HepG2 (cell line): ENCODE measurements around the gene ZNF503. TPM values are rescaled to one million over a fixed set of nuclear protein-coding genes. Genes with fewer than 3 reads are reported as not detected.

Experiments
- HMGA1 ChIP-seq: sonication (generic); formaldehyde crosslinking; conservative IDR thresholded peaks from 2 replicates; pipeline ENCODE4 v1.4.0; 2020; ENCODE audit warnings: missing genetic modification reagents
- MBNL3 ChIP-seq: fragments of 250-450 bp; sonication (Bioruptor Pico); conservative IDR thresholded peaks from 2 replicates; pipeline ENCODE4 v1.8.0; 2022; ENCODE audit warnings: mild to moderate bottlenecking, inconsistent platforms
- PPARG ChIP-seq: conservative IDR thresholded peaks from 2 replicates; pipeline ENCODE4 v1.6.1; 2016; ENCODE audit warnings: missing biosample characterization, missing genetic modification reagents
- RCOR2 ChIP-seq: IDR thresholded peaks from 2 replicates; pipeline ENCODE4 v1.6.1; 2016; ENCODE audit warnings: missing biosample characterization, missing genetic modification reagents
- SAP130 ChIP-seq: IDR thresholded peaks from 2 replicates; pipeline ENCODE4 v1.6.1; 2016; ENCODE audit warnings: low read depth
- TCF7 ChIP-seq: sonication (generic); IDR thresholded peaks from 2 replicates; pipeline ENCODE4 v1.6.1; 2016; ENCODE audit warnings: antibody characterized with exemption, low read depth
- ZNF260 ChIP-seq: sonication (generic); formaldehyde crosslinking; IDR thresholded peaks from 2 replicates; pipeline ENCODE4 v1.4.0; 2020; ENCODE audit warnings: missing genetic modification reagents, low read depth, mild to moderate bottlenecking, borderline replicate concordance
- ZNF790 ChIP-seq: sonication (generic); formaldehyde crosslinking; IDR thresholded peaks from 2 replicates; pipeline ENCODE4 v1.8.0; 2022; ENCODE audit warnings: missing genetic modification reagents, mild to moderate bottlenecking, borderline replicate concordance
- ZNF792 ChIP-seq: IDR thresholded peaks from 2 replicates; pipeline ENCODE4 v1.6.1; 2016
- polyA plus RNA-seq, 8 experiments: library from polyadenylated mRNA; depleted of rRNA in 3 of 8; stranded (reverse) in 7 of 8; unstranded in 1 of 8; fragments of >200 nt; fragmentation: Illumina TruSeq in 4 of 8; extraction: Trizol in 4 of 8; gene quantifications; 2 replicates each; pipeline versions ENCODE4 v1.2.1 to v1.2.3, GENCODE V29; 2011 to 2016; ENCODE audit warnings: low read depth in 4 of 8, missing spikeins in 1 of 8, mixed read lengths in 1 of 8; ENCODE audit not compliant: insufficient read depth in 1 of 8
- total RNA-seq, 5 experiments: library from RNA; depleted of rRNA; stranded (reverse); fragments of >200 nt; fragmentation: Illumina TruSeq; extraction: Trizol; gene quantifications; 2 replicates each; pipeline ENCODE4 v1.2.3, GENCODE V29; 2016; ENCODE audit warnings: low read depth in 1 of 5
- TF ChIP-seq, protein P1 (sequence below): sonication (generic); formaldehyde crosslinking; IDR thresholded peaks from 2 replicates; pipeline ENCODE4 v1.4.0; 2020; ENCODE audit warnings: missing genetic modification reagents, borderline replicate concordance
- TF ChIP-seq, protein P2 (sequence below): sonication (generic); formaldehyde crosslinking; IDR thresholded peaks from 2 replicates; pipeline ENCODE4 v1.9.0; 2021; ENCODE audit warnings: missing genetic modification reagents, borderline replicate concordance
- TF ChIP-seq, protein P3 (sequence below): sonication (generic); formaldehyde crosslinking; IDR thresholded peaks from 2 replicates; pipeline ENCODE4 v1.4.0; 2020; ENCODE audit warnings: mild to moderate bottlenecking, missing genetic modification reagents
- TF ChIP-seq, protein P4 (sequence below): sonication (generic); formaldehyde crosslinking; conservative IDR thresholded peaks from 2 replicates; pipeline ENCODE4 v1.8.0; 2022; ENCODE audit warnings: low read depth, missing genetic modification reagents
- TF ChIP-seq, protein P5 (sequence below): sonication (generic); formaldehyde crosslinking; IDR thresholded peaks from 2 replicates; pipeline ENCODE4 v1.5.0; 2020; ENCODE audit warnings: missing genetic modification reagents
- TF ChIP-seq, protein P6 (sequence below): sonication (generic); formaldehyde crosslinking; IDR thresholded peaks from 2 replicates; pipeline ENCODE4 v1.5.0; 2020; ENCODE audit warnings: mild to moderate bottlenecking, missing genetic modification reagents, borderline replicate concordance

Gene ZNF503
- total and polyA plus RNA-seq, 2 of the 13 experiments (the other 11 are each of a cell fraction or from before 2014, with no cell fraction given): 2.7 to 8.3 TPM

DNA sequence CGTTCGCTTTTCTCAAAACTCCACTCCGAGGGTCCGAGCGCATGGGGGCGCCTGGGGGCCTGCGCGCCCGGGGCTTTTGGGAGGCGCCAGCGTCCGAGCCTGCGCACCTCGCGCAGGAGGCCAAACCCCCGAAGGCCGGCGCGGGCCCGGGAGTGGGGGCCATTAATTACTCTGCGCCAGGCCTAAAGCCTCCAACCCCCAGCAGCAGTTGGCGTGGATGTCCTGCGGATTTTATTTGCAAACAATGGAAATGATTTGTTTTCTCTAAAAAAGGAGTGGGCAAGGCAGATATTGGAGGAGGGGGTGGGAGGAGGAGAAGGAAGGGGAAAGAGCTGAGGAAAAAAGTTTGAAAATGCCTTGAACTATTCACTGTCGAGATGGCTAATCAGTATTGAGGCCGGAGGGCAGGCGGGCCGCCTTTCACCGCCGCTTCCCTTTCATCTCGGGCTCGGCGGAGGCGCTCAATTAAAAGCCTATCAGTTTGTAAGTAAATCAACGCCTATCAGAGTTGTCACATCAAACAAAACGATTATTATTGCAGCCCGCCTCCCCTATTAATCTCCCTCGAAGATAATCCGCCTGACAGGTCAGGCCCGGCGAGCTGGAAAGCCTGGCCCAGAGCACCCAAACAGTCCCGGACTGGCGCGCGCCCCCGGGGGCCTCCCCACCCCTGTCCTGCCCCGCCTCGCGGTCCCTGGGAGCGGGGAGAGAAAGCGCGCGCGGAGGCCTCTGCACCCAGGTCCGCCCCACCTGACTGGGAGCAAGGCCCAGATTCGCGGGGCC, 3.4 kb upstream of the ZNF503 start (continued):
- no peak for TF ChIP-seq ZNF790 (CRISPR knock-in tag)
- TF ChIP-seq, protein P1, sequence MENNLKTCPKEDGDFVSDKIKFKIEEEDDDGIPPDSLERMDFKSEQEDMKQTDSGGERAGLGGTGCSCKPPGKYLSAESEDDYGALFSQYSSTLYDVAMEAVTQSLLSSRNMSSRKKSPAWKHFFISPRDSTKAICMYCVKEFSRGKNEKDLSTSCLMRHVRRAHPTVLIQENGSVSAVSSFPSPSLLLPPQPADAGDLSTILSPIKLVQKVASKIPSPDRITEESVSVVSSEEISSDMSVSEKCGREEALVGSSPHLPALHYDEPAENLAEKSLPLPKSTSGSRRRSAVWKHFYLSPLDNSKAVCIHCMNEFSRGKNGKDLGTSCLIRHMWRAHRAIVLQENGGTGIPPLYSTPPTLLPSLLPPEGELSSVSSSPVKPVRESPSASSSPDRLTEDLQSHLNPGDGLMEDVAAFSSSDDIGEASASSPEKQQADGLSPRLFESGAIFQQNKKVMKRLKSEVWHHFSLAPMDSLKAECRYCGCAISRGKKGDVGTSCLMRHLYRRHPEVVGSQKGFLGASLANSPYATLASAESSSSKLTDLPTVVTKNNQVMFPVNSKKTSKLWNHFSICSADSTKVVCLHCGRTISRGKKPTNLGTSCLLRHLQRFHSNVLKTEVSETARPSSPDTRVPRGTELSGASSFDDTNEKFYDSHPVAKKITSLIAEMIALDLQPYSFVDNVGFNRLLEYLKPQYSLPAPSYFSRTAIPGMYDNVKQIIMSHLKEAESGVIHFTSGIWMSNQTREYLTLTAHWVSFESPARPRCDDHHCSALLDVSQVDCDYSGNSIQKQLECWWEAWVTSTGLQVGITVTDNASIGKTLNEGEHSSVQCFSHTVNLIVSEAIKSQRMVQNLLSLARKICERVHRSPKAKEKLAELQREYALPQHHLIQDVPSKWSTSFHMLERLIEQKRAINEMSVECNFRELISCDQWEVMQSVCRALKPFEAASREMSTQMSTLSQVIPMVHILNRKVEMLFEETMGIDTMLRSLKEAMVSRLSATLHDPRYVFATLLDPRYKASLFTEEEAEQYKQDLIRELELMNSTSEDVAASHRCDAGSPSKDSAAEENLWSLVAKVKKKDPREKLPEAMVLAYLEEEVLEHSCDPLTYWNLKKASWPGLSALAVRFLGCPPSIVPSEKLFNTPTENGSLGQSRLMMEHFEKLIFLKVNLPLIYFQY (CRISPR knock-in tag): peak; percentile 53; the same call in 1 of the 2 replicates
- no peak for TF ChIP-seq HMGA1 (CRISPR knock-in tag)
- no peak for TF ChIP-seq ZNF260 (CRISPR knock-in tag)
- TF ChIP-seq ZNF792 (CRISPR knock-in tag): peak; percentile 49; the same call in 1 of the 2 replicates
- peak; percentile 99 for TF ChIP-seq TCF7
- TF ChIP-seq, protein P2, sequence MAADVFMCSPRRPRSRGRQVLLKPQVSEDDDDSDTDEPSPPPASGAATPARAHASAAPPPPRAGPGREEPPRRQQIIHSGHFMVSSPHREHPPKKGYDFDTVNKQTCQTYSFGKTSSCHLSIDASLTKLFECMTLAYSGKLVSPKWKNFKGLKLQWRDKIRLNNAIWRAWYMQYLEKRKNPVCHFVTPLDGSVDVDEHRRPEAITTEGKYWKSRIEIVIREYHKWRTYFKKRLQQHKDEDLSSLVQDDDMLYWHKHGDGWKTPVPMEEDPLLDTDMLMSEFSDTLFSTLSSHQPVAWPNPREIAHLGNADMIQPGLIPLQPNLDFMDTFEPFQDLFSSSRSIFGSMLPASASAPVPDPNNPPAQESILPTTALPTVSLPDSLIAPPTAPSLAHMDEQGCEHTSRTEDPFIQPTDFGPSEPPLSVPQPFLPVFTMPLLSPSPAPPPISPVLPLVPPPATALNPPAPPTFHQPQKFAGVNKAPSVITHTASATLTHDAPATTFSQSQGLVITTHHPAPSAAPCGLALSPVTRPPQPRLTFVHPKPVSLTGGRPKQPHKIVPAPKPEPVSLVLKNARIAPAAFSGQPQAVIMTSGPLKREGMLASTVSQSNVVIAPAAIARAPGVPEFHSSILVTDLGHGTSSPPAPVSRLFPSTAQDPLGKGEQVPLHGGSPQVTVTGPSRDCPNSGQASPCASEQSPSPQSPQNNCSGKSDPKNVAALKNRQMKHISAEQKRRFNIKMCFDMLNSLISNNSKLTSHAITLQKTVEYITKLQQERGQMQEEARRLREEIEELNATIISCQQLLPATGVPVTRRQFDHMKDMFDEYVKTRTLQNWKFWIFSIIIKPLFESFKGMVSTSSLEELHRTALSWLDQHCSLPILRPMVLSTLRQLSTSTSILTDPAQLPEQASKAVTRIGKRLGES (CRISPR knock-in tag): 0 out of 2 replicates have a peak, but pooled peaks have one; percentile 41
- no peak for TF ChIP-seq MBNL3 (CRISPR knock-in tag)
- TF ChIP-seq PPARG (CRISPR knock-in tag): peak; percentile 53; the same call in 1 of the 2 replicates
- peak; percentile 73 for TF ChIP-seq SAP130
- TF ChIP-seq RCOR2 (CRISPR knock-in tag): peak; percentile 74
- TF ChIP-seq, protein P3, sequence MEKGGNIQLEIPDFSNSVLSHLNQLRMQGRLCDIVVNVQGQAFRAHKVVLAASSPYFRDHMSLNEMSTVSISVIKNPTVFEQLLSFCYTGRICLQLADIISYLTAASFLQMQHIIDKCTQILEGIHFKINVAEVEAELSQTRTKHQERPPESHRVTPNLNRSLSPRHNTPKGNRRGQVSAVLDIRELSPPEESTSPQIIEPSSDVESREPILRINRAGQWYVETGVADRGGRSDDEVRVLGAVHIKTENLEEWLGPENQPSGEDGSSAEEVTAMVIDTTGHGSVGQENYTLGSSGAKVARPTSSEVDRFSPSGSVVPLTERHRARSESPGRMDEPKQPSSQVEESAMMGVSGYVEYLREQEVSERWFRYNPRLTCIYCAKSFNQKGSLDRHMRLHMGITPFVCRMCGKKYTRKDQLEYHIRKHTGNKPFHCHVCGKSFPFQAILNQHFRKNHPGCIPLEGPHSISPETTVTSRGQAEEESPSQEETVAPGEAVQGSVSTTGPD (CRISPR knock-in tag): no peak
- TF ChIP-seq, protein P4, sequence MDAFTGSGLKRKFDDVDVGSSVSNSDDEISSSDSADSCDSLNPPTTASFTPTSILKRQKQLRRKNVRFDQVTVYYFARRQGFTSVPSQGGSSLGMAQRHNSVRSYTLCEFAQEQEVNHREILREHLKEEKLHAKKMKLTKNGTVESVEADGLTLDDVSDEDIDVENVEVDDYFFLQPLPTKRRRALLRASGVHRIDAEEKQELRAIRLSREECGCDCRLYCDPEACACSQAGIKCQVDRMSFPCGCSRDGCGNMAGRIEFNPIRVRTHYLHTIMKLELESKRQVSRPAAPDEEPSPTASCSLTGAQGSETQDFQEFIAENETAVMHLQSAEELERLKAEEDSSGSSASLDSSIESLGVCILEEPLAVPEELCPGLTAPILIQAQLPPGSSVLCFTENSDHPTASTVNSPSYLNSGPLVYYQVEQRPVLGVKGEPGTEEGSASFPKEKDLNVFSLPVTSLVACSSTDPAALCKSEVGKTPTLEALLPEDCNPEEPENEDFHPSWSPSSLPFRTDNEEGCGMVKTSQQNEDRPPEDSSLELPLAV (CRISPR knock-in tag): no peak
- TF ChIP-seq, protein P5, sequence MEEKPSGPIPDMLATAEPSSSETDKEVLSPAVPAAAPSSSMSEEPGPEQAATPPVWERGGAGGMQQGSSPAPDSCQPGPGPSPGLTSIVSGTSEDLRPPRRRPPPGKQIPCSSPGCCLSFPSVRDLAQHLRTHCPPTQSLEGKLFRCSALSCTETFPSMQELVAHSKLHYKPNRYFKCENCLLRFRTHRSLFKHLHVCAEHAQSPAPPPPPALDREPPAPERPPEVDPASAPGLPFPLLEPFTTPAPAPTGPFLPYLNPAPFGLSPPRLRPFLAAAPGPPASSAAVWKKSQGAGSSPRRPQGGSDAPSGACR: no peak; the same call in 1 of the 2 replicates
- TF ChIP-seq, protein P6, sequence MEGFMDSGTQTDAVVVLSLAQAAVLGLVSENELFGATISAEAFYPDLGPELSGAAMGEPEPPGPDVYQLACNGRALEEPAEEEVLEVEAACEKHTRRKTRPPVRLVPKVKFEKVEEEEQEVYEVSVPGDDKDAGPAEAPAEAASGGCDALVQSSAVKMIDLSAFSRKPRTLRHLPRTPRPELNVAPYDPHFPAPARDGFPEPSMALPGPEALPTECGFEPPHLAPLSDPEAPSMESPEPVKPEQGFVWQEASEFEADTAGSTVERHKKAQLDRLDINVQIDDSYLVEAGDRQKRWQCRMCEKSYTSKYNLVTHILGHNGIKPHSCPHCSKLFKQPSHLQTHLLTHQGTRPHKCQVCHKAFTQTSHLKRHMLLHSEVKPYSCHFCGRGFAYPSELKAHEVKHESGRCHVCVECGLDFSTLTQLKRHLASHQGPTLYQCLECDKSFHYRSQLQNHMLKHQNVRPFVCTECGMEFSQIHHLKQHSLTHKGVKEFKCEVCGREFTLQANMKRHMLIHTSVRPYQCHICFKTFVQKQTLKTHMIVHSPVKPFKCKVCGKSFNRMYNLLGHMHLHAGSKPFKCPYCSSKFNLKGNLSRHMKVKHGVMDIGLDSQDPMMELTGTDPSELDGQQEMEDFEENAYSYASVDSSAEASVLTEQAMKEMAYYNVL (CRISPR knock-in tag): no peak
